Endothelial cell of umbilical vein (primary cell): ENCODE measurements around the gene CHID1. TPM values are rescaled to one million over a fixed set of nuclear protein-coding genes. Genes with fewer than 3 reads are reported as not detected.

Experiments used
- BruUV-seq: library from RNA; stranded (reverse); fragments of 400-500 nt; replicated peaks from 2 replicates; lab custom pipeline; 2021; lab: Mats Ljungman, UMichigan
- CTCF ChIA-PET: fragments of 300-600, 350-600 bp; sonication (Branson Sonifier 250); formaldehyde crosslinking; loops from one replicate; lab custom pipeline; 2021; ENCODE audit warnings: antibody characterized with exemption, inconsistent platforms; lab: Charles Lee
- POLR2A ChIA-PET: fragments of 300-600, 350-600 bp; sonication (Branson Sonifier 250); formaldehyde crosslinking; loops from one replicate; lab custom pipeline; 2021; ENCODE audit warnings: antibody characterized with exemption, inconsistent platforms; lab: Charles Lee
- DNase-seq: peaks from one replicate; pipeline ENCODE4 v3.0.0-alpha.2; 2011; ENCODE audit warnings: low read depth, low spot score
- FAIRE-seq: peaks from 2 replicates; lab custom pipeline; 2011; peaks lifted over from hg19 to GRCh38; lab: Jason Lieb, UNC
- H2AFZ ChIP-seq: 2 replicates; pipeline ENCODE4 v1.6.0; 2012; ENCODE audit warnings: low read depth, low read length, control low read depth, inconsistent platforms
- H3K27ac ChIP-seq: 2 replicates; pipeline ENCODE4 v1.5.1; 2011; ENCODE audit warnings: low read depth, mild to moderate bottlenecking, control low read depth, low read length, moderate library complexity; ENCODE audit not compliant: insufficient read depth
- H3K27me3 ChIP-seq, 2 experiments: 2 replicates each; pipeline versions ENCODE4 v1.6.0 to v1.6.1; 2011; ENCODE audit warnings: low read length in 2 of 2, mixed read lengths in 1 of 2; ENCODE audit not compliant: control insufficient read depth in 2 of 2, insufficient read depth in 2 of 2
- H3K36me3 ChIP-seq, 2 experiments: 2 replicates in 1 of 2; 3 replicates in 1 of 2; pipeline ENCODE4 v1.5.1; 2011; ENCODE audit warnings: low read length in 2 of 2, mild to moderate bottlenecking in 1 of 2, moderate library complexity in 1 of 2; ENCODE audit not compliant: control insufficient read depth in 2 of 2, insufficient read depth in 2 of 2; ENCODE audit errors: extremely low read depth in 1 of 2
- H3K4me1 ChIP-seq: 3 replicates; pipeline ENCODE4 v1.5.1; 2011; ENCODE audit warnings: mild to moderate bottlenecking, low read length; ENCODE audit not compliant: control insufficient read depth, insufficient read depth; ENCODE audit errors: extremely low read depth
- H3K4me2 ChIP-seq: 2 replicates; pipeline ENCODE4 v1.6.1; 2011; ENCODE audit warnings: low read length, control low read depth, mixed read lengths; ENCODE audit not compliant: insufficient read depth
- H3K4me3 ChIP-seq, 3 experiments: fragments of 200-600 bp in 1 of 3; sonication (generic), shearing (Covaris generic) in 1 of 3; replicated peaks in 1 of 3; 2 replicates each; pipeline ENCODE4 v1.5.1; 2011 to 2016; ENCODE audit warnings: control low read depth in 3 of 3, low read length in 3 of 3, mild to moderate bottlenecking in 2 of 3, inconsistent platforms in 1 of 3, low read depth in 1 of 3, moderate library complexity in 1 of 3; ENCODE audit not compliant: insufficient read depth in 1 of 3
- H3K79me2 ChIP-seq: 2 replicates; pipeline ENCODE4 v1.6.0; 2012; ENCODE audit warnings: low read length, inconsistent platforms; ENCODE audit not compliant: control insufficient read depth, insufficient read depth
- H3K9ac ChIP-seq: replicated peaks from 2 replicates; pipeline ENCODE3; 2011; ENCODE audit warnings: low read length, control low read depth; ENCODE audit not compliant: insufficient read depth; ENCODE audit errors: extremely low read depth
- H3K9me1 ChIP-seq: replicated peaks from 3 replicates; pipeline ENCODE4 v1.6.0; 2011; ENCODE audit warnings: mild to moderate bottlenecking, low read length; ENCODE audit not compliant: control insufficient read depth, insufficient read depth; ENCODE audit errors: extremely low read depth
- H3K9me3 ChIP-seq: replicated peaks from 2 replicates; pipeline ENCODE4 v1.5.1; 2012; ENCODE audit warnings: low read length, inconsistent platforms; ENCODE audit not compliant: control insufficient read depth, insufficient read depth
- H4K20me1 ChIP-seq: replicated peaks from 2 replicates; pipeline ENCODE3; 2011; ENCODE audit warnings: mild to moderate bottlenecking, low read length; ENCODE audit not compliant: control insufficient read depth, insufficient read depth; ENCODE audit errors: extremely low read depth
- EZH2 ChIP-seq: IDR thresholded peaks from 2 replicates; pipeline ENCODE4 v1.6.1; 2012; ENCODE audit warnings: borderline replicate concordance, low read depth, mild to moderate bottlenecking, moderate library complexity, low read length, inconsistent platforms; ENCODE audit not compliant: severe bottlenecking
- FOS ChIP-seq: IDR thresholded peaks from 2 replicates; pipeline ENCODE4 v1.6.1; 2011; ENCODE audit warnings: mild to moderate bottlenecking, low read length, moderate library complexity, borderline replicate concordance; ENCODE audit not compliant: insufficient read depth
- GATA2 ChIP-seq: IDR thresholded peaks from 2 replicates; pipeline ENCODE4 v1.7.0; 2011; ENCODE audit warnings: low read depth, mild to moderate bottlenecking, moderate library complexity, mixed read lengths, low read length; ENCODE audit not compliant: insufficient read length, insufficient read depth
- JUN ChIP-seq: IDR thresholded peaks from 2 replicates; pipeline ENCODE4 v1.6.1; 2011; ENCODE audit warnings: borderline replicate concordance, low read depth; ENCODE audit not compliant: insufficient read length, insufficient read depth
- POLR2A ChIP-seq: IDR thresholded peaks from 2 replicates; pipeline ENCODE4 v1.6.1; 2012; ENCODE audit warnings: low read depth, mild to moderate bottlenecking, control low read depth, low read length
- POLR2AphosphoS5 ChIP-seq: IDR thresholded peaks from 2 replicates; pipeline ENCODE4 v1.6.1; 2012; ENCODE audit warnings: low read depth, mild to moderate bottlenecking, control low read depth, low read length, moderate library complexity; ENCODE audit not compliant: insufficient read depth
- dilution Hi-C: fragments of 300-500 bp; cut with MboI; formaldehyde crosslinking; loops from one replicate; pipeline ENCODE4 v1.15.0; 2019; ENCODE audit warnings: low sequenced_read_pairs; ENCODE audit not compliant: extremely low pct_ligation_motif_present
- intact Hi-C: fragments of 100-400 bp; cut with micrococcal nuclease; formaldehyde crosslinking; loops from one replicate; pipeline ENCODE4 v1.10.0; 2022
- polyA plus RNA-seq, 4 experiments: library from polyadenylated mRNA; depleted of rRNA in 3 of 4; stranded (reverse) in 3 of 4; unstranded in 1 of 4; fragments of >200 nt; gene quantifications; 2 replicates each; pipeline versions ENCODE4 v1.2.1 to v1.2.3, GENCODE V29; 2011 to 2012; ENCODE audit warnings: missing spikeins in 1 of 4
- total RNA-seq: library from RNA; stranded (reverse); gene quantifications from 2 replicates; pipeline ENCODE4 v1.2.3, GENCODE V29; 2021
- TF ChIP-seq, protein P1 (sequence below), 2 donors: IDR thresholded peaks; 1 replicate in 1 of 2; 2 replicates in 1 of 2; pipeline ENCODE4 v1.5.1; 2011; ENCODE audit warnings: low read length in 2 of 2, mild to moderate bottlenecking in 2 of 2, moderate library complexity in 2 of 2, control low read depth in 1 of 2, inconsistent platforms in 1 of 2, low read depth in 1 of 2; ENCODE audit not compliant: insufficient read depth in 1 of 2; ENCODE audit errors: extremely low read depth in 1 of 2

The CHID1 gene
- total and polyA plus RNA-seq, 2 donors (not counting 3 experiments of a cell fraction or from before 2014, with no cell fraction given) = 89.8 to 107 TPM

DNA sequence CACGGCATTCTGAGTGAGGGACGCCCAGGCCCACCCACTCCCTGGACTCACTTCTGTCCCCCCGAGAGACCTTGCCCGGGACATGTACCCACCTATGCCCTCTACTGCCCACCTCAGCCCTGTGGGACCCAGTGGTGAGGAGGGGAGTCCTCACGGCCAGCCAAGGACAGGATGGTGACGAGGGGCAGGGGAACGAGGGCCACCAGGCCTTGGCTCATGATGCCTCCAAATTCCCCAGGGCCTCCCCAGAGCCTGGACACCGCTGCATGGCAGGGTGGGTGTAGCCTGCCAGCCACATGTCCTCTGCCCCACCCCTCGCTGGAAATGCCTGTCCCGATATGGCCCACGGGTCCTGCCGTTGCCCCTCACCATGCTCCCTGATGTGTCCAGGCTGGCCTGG is 41.8 kb downstream of the CHID1 start:
- Histone ChIP-seq H2AFZ (no peak overlapping the region), H3K9me3 (no peaks in the 10 kb centered on the region), H3K27ac (no peak overlapping the region), H3K79me2 (no peaks in the 10 kb centered on the region), H3K4me1 (no peaks in the 10 kb centered on the region), H3K9me1 (no peaks in the 10 kb centered on the region), H3K36me3 (peaks cover 0 to 5% of the 10 kb centered on the region in 2 experiments), H4K20me1 (no peaks in the 10 kb centered on the region), H3K4me2 (no peak overlapping the region), H3K27me3 (no peaks in the 10 kb centered on the region), H3K9ac (no peak overlapping the region), H3K4me3 (no peak overlapping the region)
- TF ChIP-seq FOS (no peak), POLR2A (no peak), GATA2 (no peak), POLR2AphosphoS5 (no peak)
- dilution Hi-C loops = no loop called here
- FAIRE-seq (no peak), DNase-seq (no peak)
- intact Hi-C loops = no loop called here
- CTCF ChIA-PET = interaction anchor here (1.8 to 2.5 kb wide), 2 partner anchors 29 to 182 kb away, joined by 4 to 7 read pairs; no protein-coding TSS in a partner anchor
- no TSS peak for BruUV-seq
- POLR2A ChIA-PET = no interaction called here

DNA sequence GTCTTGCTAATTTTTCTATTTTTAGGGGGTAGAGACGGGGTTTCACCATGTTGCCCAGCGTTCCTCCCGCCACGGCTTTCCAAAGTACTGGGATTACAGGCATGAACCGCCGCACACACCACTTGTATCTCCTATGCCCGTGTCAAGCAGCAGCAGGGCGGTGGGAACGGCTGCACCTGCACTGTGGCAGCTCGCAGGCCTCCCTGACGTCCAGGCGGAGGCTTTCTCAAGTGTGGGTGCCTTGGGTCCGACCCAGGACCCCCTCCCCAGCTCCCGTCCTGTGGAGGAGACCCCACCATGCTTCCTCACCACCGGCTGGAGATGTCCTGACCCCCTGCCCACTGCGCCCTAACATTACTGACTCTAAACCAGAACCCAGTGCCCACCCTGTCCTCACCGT is 42.2 kb downstream of the CHID1 start:
- Histone ChIP-seq H3K9me1 (no peaks in the 10 kb centered on the region), H3K36me3 (peaks cover 0 to 9% of the 10 kb centered on the region in 2 experiments), H2AFZ (no peak overlapping the region), H4K20me1 (no peaks in the 10 kb centered on the region), H3K4me1 (no peaks in the 10 kb centered on the region), H3K9me3 (no peaks in the 10 kb centered on the region), H3K4me2 (no peak overlapping the region), H3K9ac (no peak overlapping the region), H3K4me3 (no peak overlapping the region), H3K27ac (no peak overlapping the region), H3K27me3 (no peaks in the 10 kb centered on the region), H3K79me2 (no peaks in the 10 kb centered on the region)
- FAIRE-seq (no peak), DNase-seq (no peak)
- no TSS peak for BruUV-seq
- TF ChIP-seq EZH2 (no peak), GATA2 (no peak), JUN (no peak), FOS (no peak), POLR2A (no peak)
- TF ChIP-seq, protein P1, sequence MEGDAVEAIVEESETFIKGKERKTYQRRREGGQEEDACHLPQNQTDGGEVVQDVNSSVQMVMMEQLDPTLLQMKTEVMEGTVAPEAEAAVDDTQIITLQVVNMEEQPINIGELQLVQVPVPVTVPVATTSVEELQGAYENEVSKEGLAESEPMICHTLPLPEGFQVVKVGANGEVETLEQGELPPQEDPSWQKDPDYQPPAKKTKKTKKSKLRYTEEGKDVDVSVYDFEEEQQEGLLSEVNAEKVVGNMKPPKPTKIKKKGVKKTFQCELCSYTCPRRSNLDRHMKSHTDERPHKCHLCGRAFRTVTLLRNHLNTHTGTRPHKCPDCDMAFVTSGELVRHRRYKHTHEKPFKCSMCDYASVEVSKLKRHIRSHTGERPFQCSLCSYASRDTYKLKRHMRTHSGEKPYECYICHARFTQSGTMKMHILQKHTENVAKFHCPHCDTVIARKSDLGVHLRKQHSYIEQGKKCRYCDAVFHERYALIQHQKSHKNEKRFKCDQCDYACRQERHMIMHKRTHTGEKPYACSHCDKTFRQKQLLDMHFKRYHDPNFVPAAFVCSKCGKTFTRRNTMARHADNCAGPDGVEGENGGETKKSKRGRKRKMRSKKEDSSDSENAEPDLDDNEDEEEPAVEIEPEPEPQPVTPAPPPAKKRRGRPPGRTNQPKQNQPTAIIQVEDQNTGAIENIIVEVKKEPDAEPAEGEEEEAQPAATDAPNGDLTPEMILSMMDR (IDR thresholded peaks at IDR 0.05; ENCODE audit: extremely low read depth in 1 of 2, insufficient read depth in 1 of 2, low read depth in 1 of 2, low read length in 2 of 2) = no peak
- ChIA-PET POLR2A (no interaction called here), CTCF (interaction anchor here (0.8 to 1.9 kb wide), 3 partner anchors 13 to 56 kb away, joined by 3 to 4 read pairs (median 3); no protein-coding TSS in a partner anchor)
- intact Hi-C loops = no loop called here
- dilution Hi-C loops = no loop called here
